Thyroid gland (tissue), 4 donors: ENCODE results near the gene HELLS.

Experiments used
- CTCF ChIP-seq, 6 experiments: fragments of 200-600 bp in 3 of 6; fragments of 450-650 bp in 3 of 6; sonication (generic) in 3 of 6; IDR thresholded peaks; one replicate each; pipeline ENCODE4 v1.5.1; 2016 to 2019; ENCODE audit warnings: antibody characterized with exemption in 6 of 6, mild to moderate bottlenecking in 2 of 6, inconsistent platforms in 1 of 6, moderate library complexity in 1 of 6
- POLR2A ChIP-seq, 2 donors: fragments of 450-650 bp; IDR thresholded peaks; one replicate each; pipeline ENCODE4 v1.6.1; 2017; ENCODE audit warnings: antibody characterized with exemption in 2 of 2, mild to moderate bottlenecking in 2 of 2, moderate library complexity in 1 of 2

- no peak for TF ChIP-seq CTCF (IDR thresholded peaks at IDR 0.05)
- TF ChIP-seq POLR2A (IDR thresholded peaks at IDR 0.05) = no peak
Measured at GRCh38 chr10:94546901-94547185, 1.3 kb downstream of the HELLS start.
